SK-N-SH treated with all-trans-retinoic acid at 6 μM for 48 hours (cell line): ENCODE results near the gene SNX18.

Source experiments
- ATAC-seq: fragments of 200-7000 bp; cut with Tn5 transposase; 3 replicates; pipeline ENCODE4 v1.9.1; 2020; ENCODE audit warnings: mild to moderate bottlenecking, moderate library complexity
- ARNTL ChIP-seq: fragments of 450-650 bp; formaldehyde crosslinking; IDR thresholded peaks from 2 replicates; pipeline ENCODE4 v1.5.0; 2020; ENCODE audit warnings: low read depth, mild to moderate bottlenecking, moderate library complexity, borderline replicate concordance
- BACH2 ChIP-seq: fragments of 250-450 bp; sonication (Bioruptor Pico); IDR thresholded peaks from 2 replicates; pipeline ENCODE4 v1.9.0; 2021; ENCODE audit warnings: mild to moderate bottlenecking, borderline replicate concordance
- CREB5 ChIP-seq: fragments of 250-450 bp; sonication (Bioruptor Pico); IDR thresholded peaks from 2 replicates; pipeline ENCODE4 v1.5.1; 2020; ENCODE audit warnings: low read depth, mild to moderate bottlenecking, moderate library complexity
- CSDC2 ChIP-seq: fragments of 250-450 bp; sonication (Bioruptor Pico); IDR thresholded peaks from 2 replicates; pipeline ENCODE4 v1.5.0; 2020; ENCODE audit warnings: mild to moderate bottlenecking, moderate library complexity
- CSRNP3 ChIP-seq: fragments of 250-450 bp; sonication (Bioruptor Pico); IDR thresholded peaks from 2 replicates; pipeline ENCODE4 v1.5.1; 2021; ENCODE audit warnings: mild to moderate bottlenecking, moderate library complexity
- ESRRG ChIP-seq: fragments of 250-450 bp; sonication (Bioruptor Pico); IDR thresholded peaks from 2 replicates; pipeline ENCODE4 v1.6.1; 2021; ENCODE audit warnings: mild to moderate bottlenecking
- GLIS3 ChIP-seq: fragments of 250-450 bp; sonication (Bioruptor Pico); IDR thresholded peaks from 2 replicates; pipeline ENCODE4 v1.5.0; 2020; ENCODE audit warnings: mild to moderate bottlenecking, moderate library complexity
- OSR1 ChIP-seq: fragments of 250-450 bp; sonication (Bioruptor Pico); IDR thresholded peaks from 2 replicates; pipeline ENCODE4 v1.8.0; 2022; ENCODE audit warnings: moderate library complexity, mild to moderate bottlenecking, inconsistent platforms
- PPARA ChIP-seq: fragments of 250-450 bp; sonication (Bioruptor Pico); IDR thresholded peaks from 2 replicates; pipeline ENCODE4 v1.5.0; 2020; ENCODE audit warnings: mild to moderate bottlenecking, borderline replicate concordance
- RARB ChIP-seq: fragments of 250-450 bp; sonication (Bioruptor Pico); IDR thresholded peaks from 2 replicates; pipeline ENCODE4 v1.8.0; 2021; ENCODE audit warnings: mild to moderate bottlenecking, moderate library complexity
- TOX ChIP-seq: fragments of 250-450 bp; sonication (Bioruptor Pico); IDR thresholded peaks from 2 replicates; pipeline ENCODE4 v1.8.0; 2021; ENCODE audit warnings: mild to moderate bottlenecking, moderate library complexity, borderline replicate concordance
- TSHZ2 ChIP-seq: fragments of 250-450 bp; sonication (Bioruptor Pico); IDR thresholded peaks from 2 replicates; pipeline ENCODE4 v1.5.0; 2020; ENCODE audit warnings: mild to moderate bottlenecking, moderate library complexity
- ZC3H10 ChIP-seq: fragments of 250-450 bp; sonication (Bioruptor Pico); IDR thresholded peaks from 2 replicates; pipeline ENCODE4 v1.5.1; 2021; ENCODE audit warnings: mild to moderate bottlenecking, moderate library complexity
- ZFP3 ChIP-seq: fragments of 250-450 bp; sonication (Bioruptor Pico); IDR thresholded peaks from 2 replicates; pipeline ENCODE4 v1.5.0; 2020; ENCODE audit warnings: mild to moderate bottlenecking, moderate library complexity
- ZFP30 ChIP-seq: fragments of 450-650 bp; formaldehyde crosslinking; IDR thresholded peaks from 2 replicates; pipeline ENCODE4 v1.5.0; 2022; ENCODE audit warnings: mild to moderate bottlenecking, moderate library complexity
- ZNF70 ChIP-seq: fragments of 450-650 bp; formaldehyde crosslinking; IDR thresholded peaks from 2 replicates; pipeline ENCODE4 v1.5.0; 2020; ENCODE audit warnings: mild to moderate bottlenecking, moderate library complexity
- ZNF8 ChIP-seq: fragments of 450-650 bp; formaldehyde crosslinking; IDR thresholded peaks from 2 replicates; pipeline ENCODE4 v1.5.0; 2020; ENCODE audit warnings: mild to moderate bottlenecking, moderate library complexity
- TF ChIP-seq, protein P1 (sequence below): fragments of 250-450 bp; sonication (Bioruptor Pico); IDR thresholded peaks from 2 replicates; pipeline ENCODE4 v1.8.0; 2020; ENCODE audit warnings: mild to moderate bottlenecking, moderate library complexity, borderline replicate concordance

Gene SNX18

GRCh38 chr5:54528633-54529209, 11.2 kb downstream of the SNX18 start (continued):
- TF ChIP-seq ESRRG (CRISPR knock-in tag): no peak
- no peak for TF ChIP-seq ZNF8 (CRISPR knock-in tag)

GRCh38 chr5:54529565-54529964, 12.0 kb downstream of the SNX18 start:
- no peak for ATAC-seq

DNA sequence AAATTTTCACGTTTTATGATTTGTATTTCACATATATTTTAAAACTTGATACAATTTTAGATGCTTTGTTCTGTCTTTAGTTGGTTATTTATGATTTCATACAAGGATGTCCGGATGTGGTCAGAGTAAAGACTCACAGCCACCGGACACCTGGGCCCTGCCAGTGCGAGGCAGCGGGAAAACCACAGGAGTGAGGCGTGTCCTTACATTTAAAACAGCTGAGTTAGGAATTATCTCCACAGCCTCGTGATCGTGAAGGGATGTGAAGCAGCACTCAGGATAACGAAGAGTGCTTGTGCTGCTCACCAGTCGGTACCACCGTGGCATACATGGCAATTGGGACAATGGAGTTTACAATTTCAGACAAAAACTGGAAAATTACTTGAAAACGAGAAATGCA, 14.0 kb downstream of the SNX18 start:
- no peak for ATAC-seq
- TF ChIP-seq ZFP3 (CRISPR knock-in tag) (no peak), GLIS3 (CRISPR knock-in tag) (no peak), OSR1 (CRISPR knock-in tag) (no peak), CSDC2 (CRISPR knock-in tag) (no peak), ZFP30 (CRISPR knock-in tag) (no peak), TOX (CRISPR knock-in tag) (no peak), ZNF8 (CRISPR knock-in tag) (no peak), ZC3H10 (CRISPR knock-in tag) (no peak)
- TF ChIP-seq, protein P1, sequence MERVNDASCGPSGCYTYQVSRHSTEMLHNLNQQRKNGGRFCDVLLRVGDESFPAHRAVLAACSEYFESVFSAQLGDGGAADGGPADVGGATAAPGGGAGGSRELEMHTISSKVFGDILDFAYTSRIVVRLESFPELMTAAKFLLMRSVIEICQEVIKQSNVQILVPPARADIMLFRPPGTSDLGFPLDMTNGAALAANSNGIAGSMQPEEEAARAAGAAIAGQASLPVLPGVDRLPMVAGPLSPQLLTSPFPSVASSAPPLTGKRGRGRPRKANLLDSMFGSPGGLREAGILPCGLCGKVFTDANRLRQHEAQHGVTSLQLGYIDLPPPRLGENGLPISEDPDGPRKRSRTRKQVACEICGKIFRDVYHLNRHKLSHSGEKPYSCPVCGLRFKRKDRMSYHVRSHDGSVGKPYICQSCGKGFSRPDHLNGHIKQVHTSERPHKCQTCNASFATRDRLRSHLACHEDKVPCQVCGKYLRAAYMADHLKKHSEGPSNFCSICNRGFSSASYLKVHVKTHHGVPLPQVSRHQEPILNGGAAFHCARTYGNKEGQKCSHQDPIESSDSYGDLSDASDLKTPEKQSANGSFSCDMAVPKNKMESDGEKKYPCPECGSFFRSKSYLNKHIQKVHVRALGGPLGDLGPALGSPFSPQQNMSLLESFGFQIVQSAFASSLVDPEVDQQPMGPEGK (CRISPR knock-in tag): no peak

More at GRCh38 chr5:54529565-54529964, 12.0 kb downstream of the SNX18 start:
- TF ChIP-seq RARB: no peak
- no peak for TF ChIP-seq OSR1 (CRISPR knock-in tag)
- no peak for TF ChIP-seq PPARA (CRISPR knock-in tag)
- no peak for TF ChIP-seq CREB5 (CRISPR knock-in tag)
- TF ChIP-seq, protein P1 (CRISPR knock-in tag): no peak
- TF ChIP-seq BACH2 (CRISPR knock-in tag): no peak
- no peak for TF ChIP-seq ZFP3 (CRISPR knock-in tag)
- TF ChIP-seq ZNF70 (CRISPR knock-in tag): no peak
- TF ChIP-seq ZC3H10 (CRISPR knock-in tag): no peak
- no peak for TF ChIP-seq ZFP30 (CRISPR knock-in tag)
- no peak for TF ChIP-seq TSHZ2
- TF ChIP-seq GLIS3 (CRISPR knock-in tag): no peak

DNA sequence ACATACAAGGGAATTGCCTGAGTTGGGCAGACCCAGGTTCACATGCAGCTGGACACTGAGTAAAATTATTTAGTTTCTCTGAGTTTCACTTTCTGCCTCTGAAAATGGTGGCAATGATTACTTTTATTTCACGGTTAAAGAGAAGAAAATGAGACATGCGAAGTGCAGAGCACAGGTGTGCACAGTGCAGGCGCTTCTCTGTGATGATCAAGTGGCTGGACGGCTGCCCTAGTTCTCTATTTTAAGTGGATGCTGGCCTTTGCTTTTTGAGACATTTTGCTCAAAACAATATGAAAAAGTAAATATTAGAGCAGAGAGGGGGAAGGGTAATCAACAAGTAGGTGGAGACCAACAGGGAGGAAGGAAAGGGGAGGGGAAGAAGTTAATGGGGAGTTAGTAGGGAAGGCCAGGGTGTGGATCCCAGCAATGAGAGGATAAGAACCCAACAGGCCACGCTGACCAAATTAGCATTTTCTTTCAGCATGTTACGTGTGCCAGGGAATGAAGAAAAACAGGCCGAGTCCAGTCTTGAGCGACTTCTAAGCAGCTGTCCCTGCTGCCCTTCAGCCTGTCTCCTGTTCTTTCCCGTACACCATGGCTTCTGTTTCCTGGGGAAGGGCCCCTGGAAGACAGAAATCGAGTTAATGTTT, 16.1 kb downstream of the SNX18 start:
- TF ChIP-seq ARNTL: no peak
- no peak for TF ChIP-seq BACH2 (CRISPR knock-in tag)
- no peak for TF ChIP-seq PPARA (CRISPR knock-in tag)
- TF ChIP-seq CREB5 (CRISPR knock-in tag): no peak
- TF ChIP-seq ESRRG (CRISPR knock-in tag): no peak
- TF ChIP-seq RARB: no peak
- TF ChIP-seq GLIS3 (CRISPR knock-in tag): no peak
- TF ChIP-seq CSRNP3: no peak
- no peak for TF ChIP-seq ZFP3 (CRISPR knock-in tag)
- ATAC-seq: no peak
